ENCODE results near the gene FDCSP. TPM values are rescaled to one million over a fixed set of nuclear protein-coding genes. Genes with fewer than 3 reads are reported as not detected.

FDCSP gene
- total and polyA plus RNA-seq, 2 of the 13 experiments (the other 11 are each of a cell fraction or from before 2014, with no cell fraction given): not detected

GRCh38 chr4:70182517-70183167 lies 43.3 kb upstream of the FDCSP start (continued):
- TF ChIP-seq BCLAF1 (IDR thresholded peaks at IDR 0.05) (no peak), PHF5A (CRISPR knock-in tag; IDR thresholded peaks at IDR 0.05; ENCODE audit: low read depth, unreplicated experiment) (no peak), ZNF260 (CRISPR knock-in tag; IDR thresholded peaks at IDR 0.05; ENCODE audit: borderline replicate concordance, low read depth) (no peak), ZNF331 (CRISPR knock-in tag; IDR thresholded peaks at IDR 0.05) (no peak; the same call in 1 of the 2 replicates), TSC22D2 (CRISPR knock-in tag; IDR thresholded peaks at IDR 0.05; ENCODE audit: borderline replicate concordance) (0 out of 2 replicates have a peak, but pooled peaks have one; percentile 56), RFX3 (CRISPR knock-in tag; IDR thresholded peaks at IDR 0.05) (no peak), NFAT5 (CRISPR knock-in tag; IDR thresholded peaks at IDR 0.05) (no peak), NR0B2 (CRISPR knock-in tag; IDR thresholded peaks at IDR 0.05) (no peak), ZNF235 (CRISPR knock-in tag; IDR thresholded peaks at IDR 0.05; ENCODE audit: borderline replicate concordance) (no peak), ZXDC (CRISPR knock-in tag; IDR thresholded peaks at IDR 0.05) (no peak), FLYWCH1 (CRISPR knock-in tag; IDR thresholded peaks at IDR 0.05) (no peak), ZC3H4 (CRISPR knock-in tag; IDR thresholded peaks at IDR 0.05; ENCODE audit: borderline replicate concordance) (no peak), PAXIP1 (CRISPR knock-in tag; conservative IDR thresholded peaks at IDR 0.05) (peak; percentile 92)

All from HepG2 (cell line).